Measurements from ENCODE around the gene HDAC7.

DNA sequence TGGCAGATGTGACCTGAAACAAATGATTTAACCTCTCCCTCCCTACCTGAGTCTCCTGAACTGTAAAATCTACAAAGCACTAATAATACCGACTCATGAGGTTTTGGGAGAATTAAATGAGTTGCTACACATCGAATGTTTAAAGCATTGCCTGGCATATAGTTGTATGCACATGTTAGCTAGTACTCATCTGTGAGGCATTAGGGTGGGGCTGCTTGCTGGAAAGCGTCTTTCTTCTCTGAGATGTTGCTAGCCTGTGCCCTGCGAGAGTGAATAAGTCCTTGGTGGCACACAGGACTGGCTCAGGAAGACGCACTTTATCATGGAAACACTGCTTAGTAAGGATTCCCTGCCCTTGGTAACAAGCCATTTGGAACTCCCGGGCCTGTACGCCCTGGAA, 67.2 kb downstream of the HDAC7 start:
- TF ChIP-seq, protein P1, sequence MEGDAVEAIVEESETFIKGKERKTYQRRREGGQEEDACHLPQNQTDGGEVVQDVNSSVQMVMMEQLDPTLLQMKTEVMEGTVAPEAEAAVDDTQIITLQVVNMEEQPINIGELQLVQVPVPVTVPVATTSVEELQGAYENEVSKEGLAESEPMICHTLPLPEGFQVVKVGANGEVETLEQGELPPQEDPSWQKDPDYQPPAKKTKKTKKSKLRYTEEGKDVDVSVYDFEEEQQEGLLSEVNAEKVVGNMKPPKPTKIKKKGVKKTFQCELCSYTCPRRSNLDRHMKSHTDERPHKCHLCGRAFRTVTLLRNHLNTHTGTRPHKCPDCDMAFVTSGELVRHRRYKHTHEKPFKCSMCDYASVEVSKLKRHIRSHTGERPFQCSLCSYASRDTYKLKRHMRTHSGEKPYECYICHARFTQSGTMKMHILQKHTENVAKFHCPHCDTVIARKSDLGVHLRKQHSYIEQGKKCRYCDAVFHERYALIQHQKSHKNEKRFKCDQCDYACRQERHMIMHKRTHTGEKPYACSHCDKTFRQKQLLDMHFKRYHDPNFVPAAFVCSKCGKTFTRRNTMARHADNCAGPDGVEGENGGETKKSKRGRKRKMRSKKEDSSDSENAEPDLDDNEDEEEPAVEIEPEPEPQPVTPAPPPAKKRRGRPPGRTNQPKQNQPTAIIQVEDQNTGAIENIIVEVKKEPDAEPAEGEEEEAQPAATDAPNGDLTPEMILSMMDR (IDR thresholded peaks at IDR 0.05) = no peak
- no peak for TF ChIP-seq POLR2AphosphoS5 (IDR thresholded peaks at IDR 0.05)
- TF ChIP-seq EP300 (IDR thresholded peaks at IDR 0.05) = no peak
